OCI-LY3 (cell line): Measurements from ENCODE around the gene STRIP1.

Experiments used
- EZH2phosphoT487 ChIP-seq: fragments of 200-600 bp; shearing (Covaris generic); IDR thresholded peaks from 2 replicates; pipeline ENCODE4 v1.6.1; 2018; ENCODE audit warnings: antibody characterized with exemption, mixed run types, low read depth
- TF ChIP-seq, protein P1 (sequence below): fragments of 200-600, 300-600 bp; sonication (generic); IDR thresholded peaks from 2 replicates; pipeline ENCODE4 v1.5.1; 2014; ENCODE audit warnings: antibody characterized with exemption, low read length, low read depth

DNA sequence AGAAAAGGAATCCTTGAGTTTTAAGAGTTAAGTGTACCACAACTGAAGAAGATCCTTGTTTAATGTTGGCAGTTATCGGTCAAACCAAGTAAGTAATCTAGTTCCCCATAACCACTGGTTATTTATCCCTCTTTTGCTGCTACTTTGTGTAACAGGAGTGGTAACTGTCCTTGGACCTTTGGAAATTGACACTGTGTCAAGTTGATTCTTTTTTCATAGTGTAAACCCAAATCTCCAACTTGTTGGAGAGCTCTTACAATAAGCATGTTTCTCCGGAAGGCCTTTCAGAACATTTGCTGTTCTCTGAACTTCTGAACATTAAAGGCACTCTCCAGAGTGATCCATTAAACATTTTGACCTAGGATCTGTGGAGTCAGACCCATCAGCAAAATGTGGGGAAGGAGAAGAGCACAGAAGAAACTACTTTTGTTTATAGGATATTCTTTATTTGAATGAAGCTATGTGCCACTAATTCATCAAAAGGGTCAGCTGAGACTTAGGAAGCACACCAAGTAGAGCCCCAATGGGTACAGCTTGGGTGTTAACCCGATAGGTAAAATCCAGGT lies 46.0 kb upstream of the STRIP1 start:
- TF ChIP-seq, protein P1, sequence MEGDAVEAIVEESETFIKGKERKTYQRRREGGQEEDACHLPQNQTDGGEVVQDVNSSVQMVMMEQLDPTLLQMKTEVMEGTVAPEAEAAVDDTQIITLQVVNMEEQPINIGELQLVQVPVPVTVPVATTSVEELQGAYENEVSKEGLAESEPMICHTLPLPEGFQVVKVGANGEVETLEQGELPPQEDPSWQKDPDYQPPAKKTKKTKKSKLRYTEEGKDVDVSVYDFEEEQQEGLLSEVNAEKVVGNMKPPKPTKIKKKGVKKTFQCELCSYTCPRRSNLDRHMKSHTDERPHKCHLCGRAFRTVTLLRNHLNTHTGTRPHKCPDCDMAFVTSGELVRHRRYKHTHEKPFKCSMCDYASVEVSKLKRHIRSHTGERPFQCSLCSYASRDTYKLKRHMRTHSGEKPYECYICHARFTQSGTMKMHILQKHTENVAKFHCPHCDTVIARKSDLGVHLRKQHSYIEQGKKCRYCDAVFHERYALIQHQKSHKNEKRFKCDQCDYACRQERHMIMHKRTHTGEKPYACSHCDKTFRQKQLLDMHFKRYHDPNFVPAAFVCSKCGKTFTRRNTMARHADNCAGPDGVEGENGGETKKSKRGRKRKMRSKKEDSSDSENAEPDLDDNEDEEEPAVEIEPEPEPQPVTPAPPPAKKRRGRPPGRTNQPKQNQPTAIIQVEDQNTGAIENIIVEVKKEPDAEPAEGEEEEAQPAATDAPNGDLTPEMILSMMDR: no peak
- TF ChIP-seq EZH2phosphoT487: no peak
